ENCODE results near the gene SHANK1.

Gene SHANK1

DNA sequence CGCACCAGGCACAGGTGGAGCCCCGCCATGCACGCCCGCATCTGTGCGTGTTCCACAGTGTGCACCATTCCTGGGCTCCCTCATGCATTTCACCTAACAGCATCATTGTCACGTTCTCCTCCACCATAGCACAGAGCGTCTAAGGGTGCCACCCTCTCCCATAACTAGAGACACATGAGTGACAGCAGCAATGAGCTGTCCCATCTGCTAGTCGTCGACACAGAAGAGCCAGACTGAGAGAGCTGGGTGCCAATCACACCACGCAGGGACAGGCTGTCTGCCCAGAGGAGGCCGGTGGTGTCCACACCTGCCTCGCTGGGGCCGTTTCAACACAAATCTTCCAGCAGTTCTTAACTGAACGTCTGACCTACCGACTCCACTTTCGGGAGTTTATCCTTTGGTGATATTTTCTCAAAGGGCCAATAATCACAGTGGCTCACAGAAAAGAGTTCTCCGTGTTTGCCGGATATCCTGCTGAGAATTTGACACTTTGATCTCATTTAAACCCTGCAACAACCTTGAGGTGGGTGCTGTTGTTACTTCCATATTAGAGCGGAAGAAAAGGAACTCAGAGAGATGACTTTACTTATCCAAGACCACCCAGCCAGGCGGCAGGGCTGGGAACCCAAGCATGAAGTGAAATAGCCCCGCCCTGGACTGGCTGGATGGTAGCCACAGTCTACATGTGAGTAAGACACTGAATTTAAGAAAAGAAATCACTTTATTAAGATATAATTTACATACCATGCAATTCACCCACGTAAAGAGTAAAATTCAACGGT lies 19.7 kb upstream of the SHANK1 start:
- TF ChIP-seq TAF1 (IDR thresholded peaks at IDR 0.05; ENCODE audit: low read depth) (no peak), TCF12 (IDR thresholded peaks at IDR 0.05; ENCODE audit: low read depth) (no peak), YY1 (IDR thresholded peaks at IDR 0.05; ENCODE audit: low read depth) (no peak), NFIC (IDR thresholded peaks at IDR 0.05) (no peak), CREB1 (IDR thresholded peaks at IDR 0.05; ENCODE audit: low read depth) (no peak), EGR1 (IDR thresholded peaks at IDR 0.05) (no peak), ZBTB7A (IDR thresholded peaks at IDR 0.05; ENCODE audit: low read depth) (no peak), EP300 (IDR thresholded peaks at IDR 0.05; ENCODE audit: borderline replicate concordance) (no peak), RAD21 (IDR thresholded peaks at IDR 0.05; ENCODE audit: low read depth) (no peak), CEBPB (IDR thresholded peaks at IDR 0.05) (no peak)
- TF ChIP-seq, protein P1, sequence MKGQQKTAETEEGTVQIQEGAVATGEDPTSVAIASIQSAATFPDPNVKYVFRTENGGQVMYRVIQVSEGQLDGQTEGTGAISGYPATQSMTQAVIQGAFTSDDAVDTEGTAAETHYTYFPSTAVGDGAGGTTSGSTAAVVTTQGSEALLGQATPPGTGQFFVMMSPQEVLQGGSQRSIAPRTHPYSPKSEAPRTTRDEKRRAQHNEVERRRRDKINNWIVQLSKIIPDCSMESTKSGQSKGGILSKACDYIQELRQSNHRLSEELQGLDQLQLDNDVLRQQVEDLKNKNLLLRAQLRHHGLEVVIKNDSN (IDR thresholded peaks at IDR 0.05), result no peak
- TF ChIP-seq, protein P2, sequence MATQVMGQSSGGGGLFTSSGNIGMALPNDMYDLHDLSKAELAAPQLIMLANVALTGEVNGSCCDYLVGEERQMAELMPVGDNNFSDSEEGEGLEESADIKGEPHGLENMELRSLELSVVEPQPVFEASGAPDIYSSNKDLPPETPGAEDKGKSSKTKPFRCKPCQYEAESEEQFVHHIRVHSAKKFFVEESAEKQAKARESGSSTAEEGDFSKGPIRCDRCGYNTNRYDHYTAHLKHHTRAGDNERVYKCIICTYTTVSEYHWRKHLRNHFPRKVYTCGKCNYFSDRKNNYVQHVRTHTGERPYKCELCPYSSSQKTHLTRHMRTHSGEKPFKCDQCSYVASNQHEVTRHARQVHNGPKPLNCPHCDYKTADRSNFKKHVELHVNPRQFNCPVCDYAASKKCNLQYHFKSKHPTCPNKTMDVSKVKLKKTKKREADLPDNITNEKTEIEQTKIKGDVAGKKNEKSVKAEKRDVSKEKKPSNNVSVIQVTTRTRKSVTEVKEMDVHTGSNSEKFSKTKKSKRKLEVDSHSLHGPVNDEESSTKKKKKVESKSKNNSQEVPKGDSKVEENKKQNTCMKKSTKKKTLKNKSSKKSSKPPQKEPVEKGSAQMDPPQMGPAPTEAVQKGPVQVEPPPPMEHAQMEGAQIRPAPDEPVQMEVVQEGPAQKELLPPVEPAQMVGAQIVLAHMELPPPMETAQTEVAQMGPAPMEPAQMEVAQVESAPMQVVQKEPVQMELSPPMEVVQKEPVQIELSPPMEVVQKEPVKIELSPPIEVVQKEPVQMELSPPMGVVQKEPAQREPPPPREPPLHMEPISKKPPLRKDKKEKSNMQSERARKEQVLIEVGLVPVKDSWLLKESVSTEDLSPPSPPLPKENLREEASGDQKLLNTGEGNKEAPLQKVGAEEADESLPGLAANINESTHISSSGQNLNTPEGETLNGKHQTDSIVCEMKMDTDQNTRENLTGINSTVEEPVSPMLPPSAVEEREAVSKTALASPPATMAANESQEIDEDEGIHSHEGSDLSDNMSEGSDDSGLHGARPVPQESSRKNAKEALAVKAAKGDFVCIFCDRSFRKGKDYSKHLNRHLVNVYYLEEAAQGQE (IDR thresholded peaks at IDR 0.05; ENCODE audit: low read depth), result no peak

DNA sequence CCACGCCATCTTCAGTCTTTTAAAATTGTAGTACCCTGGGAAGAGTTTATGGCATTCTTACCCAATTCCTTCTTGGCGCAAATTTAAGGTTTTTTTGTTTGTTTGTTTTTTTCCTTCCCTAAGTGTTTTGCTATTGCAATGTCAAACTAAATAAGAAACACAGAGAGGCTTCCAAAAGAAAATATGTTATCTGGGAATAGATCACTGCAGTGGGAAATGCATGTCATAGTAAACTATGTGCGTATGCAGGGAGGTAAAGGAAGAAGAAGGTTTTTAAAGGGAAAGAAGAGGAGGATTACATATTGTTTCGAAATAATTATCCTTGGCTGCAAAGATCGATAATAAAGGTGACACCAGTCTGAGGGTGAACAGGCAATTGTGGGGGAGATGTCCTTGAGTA lies 16.7 kb upstream of the SHANK1 start:
- TF ChIP-seq CREB1 (IDR thresholded peaks at IDR 0.05; ENCODE audit: low read depth) (no peak), TCF12 (IDR thresholded peaks at IDR 0.05; ENCODE audit: low read depth) (no peak), EP300 (IDR thresholded peaks at IDR 0.05; ENCODE audit: borderline replicate concordance) (no peak), NFIC (IDR thresholded peaks at IDR 0.05) (no peak), ZBTB7A (IDR thresholded peaks at IDR 0.05; ENCODE audit: low read depth) (no peak), YY1 (IDR thresholded peaks at IDR 0.05; ENCODE audit: low read depth) (no peak), CEBPB (IDR thresholded peaks at IDR 0.05) (no peak), TEAD4 (IDR thresholded peaks at IDR 0.05) (no peak), RAD21 (IDR thresholded peaks at IDR 0.05; ENCODE audit: low read depth) (no peak), FOXM1 (IDR thresholded peaks at IDR 0.05; ENCODE audit: borderline replicate concordance, low read depth) (no peak), EGR1 (IDR thresholded peaks at IDR 0.05) (no peak), TAF1 (IDR thresholded peaks at IDR 0.05; ENCODE audit: low read depth) (no peak)
- TF ChIP-seq, protein P3, sequence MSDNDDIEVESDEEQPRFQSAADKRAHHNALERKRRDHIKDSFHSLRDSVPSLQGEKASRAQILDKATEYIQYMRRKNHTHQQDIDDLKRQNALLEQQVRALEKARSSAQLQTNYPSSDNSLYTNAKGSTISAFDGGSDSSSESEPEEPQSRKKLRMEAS (IDR thresholded peaks at IDR 0.05), result no peak
- TF ChIP-seq, protein P2 (IDR thresholded peaks at IDR 0.05; ENCODE audit: low read depth), result no peak
- TF ChIP-seq, protein P1 (IDR thresholded peaks at IDR 0.05), result no peak

DNA sequence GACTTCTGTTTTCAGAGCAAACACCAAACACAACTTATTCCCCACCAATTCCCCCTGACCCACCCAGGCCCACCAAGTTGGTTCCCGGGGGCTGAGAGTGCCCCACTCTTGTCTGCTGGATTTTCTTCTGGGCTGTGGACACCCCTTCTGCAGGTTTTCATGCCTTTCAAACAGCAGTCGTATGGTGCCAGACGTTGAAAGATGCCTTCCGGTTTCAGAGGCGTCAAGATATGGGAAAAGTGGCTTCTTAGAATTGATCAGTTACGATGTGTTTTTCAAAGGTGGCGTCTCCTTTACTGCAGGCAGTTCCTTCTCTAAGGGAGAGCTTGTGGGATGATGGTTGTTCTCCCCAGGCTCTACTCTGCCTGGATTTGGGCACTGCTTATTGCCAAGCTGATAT lies 16.3 kb upstream of the SHANK1 start:
- no peak for TF ChIP-seq RAD21 (IDR thresholded peaks at IDR 0.05; ENCODE audit: low read depth)
- TF ChIP-seq EGR1 (IDR thresholded peaks at IDR 0.05), result no peak
- no peak for TF ChIP-seq EP300 (IDR thresholded peaks at IDR 0.05; ENCODE audit: borderline replicate concordance)
- TF ChIP-seq ZBTB7A (IDR thresholded peaks at IDR 0.05; ENCODE audit: low read depth), result no peak
- no peak for TF ChIP-seq CREB1 (IDR thresholded peaks at IDR 0.05; ENCODE audit: low read depth)
- no peak for TF ChIP-seq YY1 (IDR thresholded peaks at IDR 0.05; ENCODE audit: low read depth)
- TF ChIP-seq FOXM1 (IDR thresholded peaks at IDR 0.05; ENCODE audit: borderline replicate concordance, low read depth), result no peak
- TF ChIP-seq TCF12 (IDR thresholded peaks at IDR 0.05; ENCODE audit: low read depth), result no peak

DNA sequence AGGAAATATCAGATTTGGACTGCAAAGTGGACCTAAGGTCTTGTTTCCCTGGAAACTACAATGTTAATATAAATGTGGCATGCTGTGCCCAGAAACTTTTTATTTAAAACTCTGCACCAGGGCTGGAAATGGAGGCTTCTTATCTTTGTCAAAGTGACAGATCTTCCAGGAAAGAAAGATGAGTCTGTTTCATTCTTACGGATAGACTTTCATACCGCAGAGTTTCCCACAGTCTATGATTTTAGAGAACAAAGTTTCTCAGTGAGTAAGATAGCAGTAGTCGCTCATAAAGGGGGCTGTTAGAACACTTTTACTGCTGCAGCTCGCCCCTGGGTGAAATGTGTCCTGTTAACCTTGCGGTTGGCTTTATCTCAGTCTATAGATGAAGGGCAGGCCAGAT lies 10.3 kb upstream of the SHANK1 start:
- TF ChIP-seq, protein P1 (IDR thresholded peaks at IDR 0.05), result no peak
- TF ChIP-seq YY1 (IDR thresholded peaks at IDR 0.05; ENCODE audit: low read depth), result no peak

DNA sequence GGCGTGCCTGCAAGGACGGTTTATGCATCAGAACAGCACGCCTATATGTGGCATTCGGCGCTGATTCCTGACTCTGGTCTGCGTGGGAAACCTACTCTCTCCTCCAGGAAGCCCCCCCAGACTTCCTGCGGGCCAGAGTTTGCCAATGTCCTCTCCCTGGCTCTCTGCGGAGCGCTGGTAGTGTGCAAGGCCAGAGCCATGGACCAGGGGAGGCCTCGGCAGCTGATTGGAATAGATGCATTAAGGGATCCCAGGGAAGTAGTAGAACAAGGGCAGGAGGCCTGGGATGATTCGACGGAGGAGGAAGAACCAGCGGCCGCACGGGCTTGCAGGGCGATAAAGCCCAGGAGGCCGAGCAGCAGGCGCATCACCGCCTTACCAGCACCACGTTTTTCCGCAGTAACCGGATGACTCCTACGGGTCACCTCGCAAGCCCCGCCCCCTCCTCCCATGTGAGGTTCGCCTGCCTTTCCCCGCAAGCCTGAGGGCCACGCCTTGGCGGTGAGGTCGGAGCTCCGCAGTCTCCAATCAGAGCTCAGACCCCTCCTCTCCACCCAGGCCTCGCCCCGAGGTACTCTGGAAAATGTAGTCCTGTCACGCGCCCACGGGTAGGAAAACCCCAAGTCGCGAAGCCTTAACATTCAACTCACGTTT lies 8.6 kb upstream of the SHANK1 start:
- TF ChIP-seq YY1 (IDR thresholded peaks at IDR 0.05; ENCODE audit: low read depth), result no peak
- TF ChIP-seq EGR1 (IDR thresholded peaks at IDR 0.05), result no peak
- TF ChIP-seq, protein P2 (IDR thresholded peaks at IDR 0.05; ENCODE audit: low read depth), result no peak
- no peak for TF ChIP-seq NFIC (IDR thresholded peaks at IDR 0.05)
- no peak for TF ChIP-seq FOXM1 (IDR thresholded peaks at IDR 0.05; ENCODE audit: borderline replicate concordance, low read depth)
- no peak for TF ChIP-seq CREB1 (IDR thresholded peaks at IDR 0.05; ENCODE audit: low read depth)
- TF ChIP-seq TCF12 (IDR thresholded peaks at IDR 0.05; ENCODE audit: low read depth), result no peak
- no peak for TF ChIP-seq EP300 (IDR thresholded peaks at IDR 0.05; ENCODE audit: borderline replicate concordance)
- TF ChIP-seq, protein P3 (IDR thresholded peaks at IDR 0.05), result no peak
- no peak for TF ChIP-seq RAD21 (IDR thresholded peaks at IDR 0.05; ENCODE audit: low read depth)
- no peak for TF ChIP-seq ZBTB7A (IDR thresholded peaks at IDR 0.05; ENCODE audit: low read depth)
- TF ChIP-seq TEAD4 (IDR thresholded peaks at IDR 0.05), result no peak

Data from Ishikawa (cell line).